Aorta (tissue), 5 donors: Measurements from ENCODE around the gene GLIPR1. TPM values are rescaled to one million over a fixed set of nuclear protein-coding genes. Genes with fewer than 3 reads are reported as not detected.
"Not testable (repeated sequence)": the region's sequence is repeated elsewhere in the genome, so short reads cannot be mapped to it uniquely, and the experiment has no call there.

Experiments
- ATAC-seq: fragments of 200-7000 bp; cut with Tn5 transposase; one replicate; pipeline ENCODE4 v1.9.1; 2022; ENCODE audit warnings: moderate library complexity; ENCODE audit not compliant: low FRiP score
- DNase-seq, 2 donors: peaks; one replicate each; pipeline ENCODE4 v3.0.0-alpha.2; 2020
- H3K27ac ChIP-seq, 2 donors: one replicate each; pipeline ENCODE4 v1.5.1; 2013; ENCODE audit warnings: low read length in 2 of 2, mild to moderate bottlenecking in 2 of 2, moderate library complexity in 2 of 2, control low read depth in 1 of 2, inconsistent platforms in 1 of 2, low read depth in 1 of 2
- H3K27me3 ChIP-seq, 2 donors: one replicate each; pipeline ENCODE4 v1.6.1; 2013; ENCODE audit warnings: control low read depth in 1 of 2, low read length in 1 of 2, mild to moderate bottlenecking in 1 of 2, moderate library complexity in 1 of 2; ENCODE audit not compliant: insufficient read depth in 2 of 2, control insufficient read depth in 1 of 2
- H3K36me3 ChIP-seq, 2 donors: one replicate each; pipeline ENCODE4 v1.6.1; 2013; ENCODE audit warnings: control low read depth in 1 of 2, low read length in 1 of 2, mild to moderate bottlenecking in 1 of 2; ENCODE audit not compliant: insufficient read depth in 2 of 2, control insufficient read depth in 1 of 2
- H3K4me1 ChIP-seq, 2 donors: one replicate each; pipeline ENCODE4 v1.6.1; 2013; ENCODE audit warnings: low read length in 2 of 2, control low read depth in 1 of 2, mild to moderate bottlenecking in 1 of 2, moderate library complexity in 1 of 2; ENCODE audit not compliant: insufficient read depth in 2 of 2, control insufficient read depth in 1 of 2
- H3K4me3 ChIP-seq, 2 donors: one replicate each; pipeline ENCODE4 v1.5.1; 2013; ENCODE audit warnings: low read length in 2 of 2, control low read depth in 1 of 2, mild to moderate bottlenecking in 1 of 2
- H3K9me3 ChIP-seq: one replicate; pipeline ENCODE4 v1.6.1; 2013; ENCODE audit warnings: mild to moderate bottlenecking, low read length; ENCODE audit not compliant: control insufficient read depth
- WGBS, 2 donors: extraction: QIAGEN DNeasy Blood & Tissue Kit; methylation state at CpG; one replicate each; pipeline ENCODE4 v1.1.7; 2013; 5-methylcytosine and 5-hydroxymethylcytosine counted together
- intact Hi-C, 2 donors: fragments of 100-400 bp; cut with DNase I; formaldehyde crosslinking; loops; one replicate each; pipeline versions ENCODE4 v1.14.2 to v1.15.0; 2022
- polyA plus RNA-seq, 2 donors: library from polyadenylated mRNA; stranded (reverse); fragments of 200-250 nt; gene quantifications; one replicate each; pipeline ENCODE4 v1.2.3, GENCODE V29; 2013
- total RNA-seq, 2 donors: library from RNA; stranded (reverse); fragmentation: NEBNext Ultra II Directional; extraction: Animal tissue kit (Norgen Biotek cat#: 25700); gene quantifications; one replicate each; pipeline ENCODE4 v1.2.1, GENCODE V29; 2021
- donor health status: healthy with polysubstance abuse.
- donor health status: Bipolar disorder and iron deficiency.
- donor health status: DM: no; HTN: no; CAD: no.
- donor health status: DM: no; HTN: no; CAD: no.
- donor health status: DM: yes; HTN: yes; CAD: no.

The GLIPR1 gene
- total and polyA plus RNA-seq, 4 donors, result 41.3 to 230 (median 99.9) TPM

GRCh38 chr12:75443709-75444108 lies 36.8 kb upstream of the GLIPR1 start:
- intact Hi-C loops, result no loop called here
- 56 to 61% methylated on average over 3 of the region's 3 CpGs for WGBS, 2 donors
- Histone ChIP-seq H3K9me3 (no peaks in the 10 kb centered on the region), H3K36me3 (no peaks in the 10 kb centered on the region), H3K4me1 (no peaks in the 10 kb centered on the region), H3K27me3 (no peaks in the 10 kb centered on the region), H3K4me3 (no peak overlapping the region), H3K27ac (no peak overlapping the region)
- ATAC-seq (no peak), DNase-seq (no peak)

- no peaks in the 10 kb centered on the region for H3K9me3 ChIP-seq
- H3K27me3 ChIP-seq, result no peaks in the 10 kb centered on the region
- ATAC-seq (no peak), DNase-seq (no peak)
- intact Hi-C loops, result no loop called here
- H3K27ac ChIP-seq, result no peak overlapping the region
- no peak overlapping the region for H3K4me3 ChIP-seq
- H3K36me3 ChIP-seq, result no peaks in the 10 kb centered on the region
- 76 to 81% methylated on average over 6 of the region's 6 CpGs for WGBS, 2 donors
- no peaks in the 10 kb centered on the region for H3K4me1 ChIP-seq
Observed at GRCh38 chr12:75444429-75445136, 36.0 kb upstream of the GLIPR1 start.

- H3K4me1 ChIP-seq, H3K27ac ChIP-seq, DNase-seq, intact Hi-C loops, H3K27me3 ChIP-seq, H3K4me3 ChIP-seq, H3K36me3 ChIP-seq, H3K9me3 ChIP-seq, ATAC-seq: not testable (repeated sequence)
- WGBS, 2 donors, result 56 to 61% methylated on average over 7 of the region's 7 CpGs
Observed at GRCh38 chr12:75445137-75445507, 35.4 kb upstream of the GLIPR1 start.

GRCh38 chr12:75446857-75447256 lies 33.7 kb upstream of the GLIPR1 start:
- H3K36me3 ChIP-seq, result no peaks in the 10 kb centered on the region
- intact Hi-C loops, result no loop called here
- DNase-seq (no peak), ATAC-seq (no peak)
- no peak overlapping the region for H3K27ac ChIP-seq
- H3K4me1 ChIP-seq, result no peaks in the 10 kb centered on the region
- H3K4me3 ChIP-seq, result no peak overlapping the region
- H3K27me3 ChIP-seq, result no peaks in the 10 kb centered on the region
- H3K9me3 ChIP-seq, result no peaks in the 10 kb centered on the region

GRCh38 chr12:75447691-75448393 lies 32.7 kb upstream of the GLIPR1 start:
- no peak overlapping the region for H3K4me3 ChIP-seq
- intact Hi-C loops, result loop anchor here in 1 of 2 donors (2.0 kb wide), 1 partner anchor 31 kb away; no protein-coding TSS in a partner anchor
- ATAC-seq (no peak), DNase-seq (no peak)
- WGBS, 2 donors, result 68 to 75% methylated on average over 4 of the region's 4 CpGs
- no peaks in the 10 kb centered on the region for H3K27me3 ChIP-seq
- no peak overlapping the region for H3K27ac ChIP-seq
- no peaks in the 10 kb centered on the region for H3K9me3 ChIP-seq
- no peaks in the 10 kb centered on the region for H3K4me1 ChIP-seq
- no peaks in the 10 kb centered on the region for H3K36me3 ChIP-seq

- ATAC-seq (no peak), DNase-seq (no peak)
- no peaks in the 10 kb centered on the region for H3K36me3 ChIP-seq
- intact Hi-C loops, result no loop called here
- no peaks in the 10 kb centered on the region for H3K27me3 ChIP-seq
- no peaks in the 10 kb centered on the region for H3K9me3 ChIP-seq
- no peak overlapping the region for H3K27ac ChIP-seq
- no peaks in the 10 kb centered on the region for H3K4me1 ChIP-seq
- WGBS, 2 donors, result 78 to 81% methylated on average over 3 of the region's 3 CpGs
- H3K4me3 ChIP-seq, result no peak overlapping the region
Observed at GRCh38 chr12:75452675-75453330, 27.8 kb upstream of the GLIPR1 start.

- intact Hi-C loops, result no loop called here
- Histone ChIP-seq H3K4me3 (no peak overlapping the region), H3K27me3 (no peaks in the 10 kb centered on the region), H3K4me1 (no peaks in the 10 kb centered on the region), H3K27ac (no peak overlapping the region), H3K9me3 (no peaks in the 10 kb centered on the region), H3K36me3 (no peaks in the 10 kb centered on the region)
- DNase-seq (peak in 1 of 2 donors; percentile 50), ATAC-seq (no peak)
- 73 to 89% methylated on average over 5 of the region's 5 CpGs for WGBS, 2 donors
Observed at GRCh38 chr12:75455839-75456238, 24.7 kb upstream of the GLIPR1 start.

- DNase-seq, result no peak
- intact Hi-C loops, result no loop called here
- ATAC-seq, result no peak
- no peak overlapping the region for H3K4me3 ChIP-seq
- H3K27me3 ChIP-seq, result no peaks in the 10 kb centered on the region
- H3K36me3 ChIP-seq, result no peaks in the 10 kb centered on the region
- no peak overlapping the region for H3K27ac ChIP-seq
- no peaks in the 10 kb centered on the region for H3K9me3 ChIP-seq
- no peaks in the 10 kb centered on the region for H3K4me1 ChIP-seq
- 58 to 59% methylated on average over 1 of the region's 1 CpG for WGBS, 2 donors
Observed at GRCh38 chr12:75457191-75457590, 23.4 kb upstream of the GLIPR1 start.

GRCh38 chr12:75457866-75458265 lies 22.7 kb upstream of the GLIPR1 start:
- H3K36me3 ChIP-seq, H3K4me3 ChIP-seq, DNase-seq, H3K27ac ChIP-seq, H3K4me1 ChIP-seq, ATAC-seq, H3K27me3 ChIP-seq, intact Hi-C loops, H3K9me3 ChIP-seq: not testable (repeated sequence)
- WGBS, 2 donors, result 81 to 87% methylated on average over 9 of the region's 9 CpGs
